ENCODE measurements around the gene TRIM25.

GRCh38 chr17:56892333-56892732 lies 21.5 kb downstream of the TRIM25 start:
- TF ChIP-seq CTCF (IDR thresholded peaks at IDR 0.05) = no peak
- no peak for TF ChIP-seq POLR2A (IDR thresholded peaks at IDR 0.05)
